HepG2 (cell line): ENCODE data around the gene CD109. TPM values are rescaled to one million over a fixed set of nuclear protein-coding genes. Genes with fewer than 3 reads are reported as not detected.

Experiments used
- ATAC-seq: fragments of 200-7000 bp; cut with Tn5 transposase; 3 replicates; pipeline ENCODE4 v1.9.1; 2020; ENCODE audit warnings: mild to moderate bottlenecking, moderate library complexity
- BruUV-seq: library from RNA; stranded (reverse); fragments of 400-500 nt; replicated peaks from 2 replicates; lab custom pipeline; 2021; lab: Mats Ljungman, UMichigan
- CTCF ChIA-PET: fragments of 300-600 bp; formaldehyde crosslinking; extraction: SDS; loops from one replicate; lab custom pipeline; 2021; ENCODE audit warnings: low total read pairs, inconsistent platforms, low intra/inter-chr PET ratio; lab: Yijun Ruan, JAX
- POLR2A ChIA-PET: fragments of 350-600 bp; sonication (Branson Sonifier 250); formaldehyde crosslinking; loops from one replicate; lab custom pipeline; 2020; ENCODE audit warnings: antibody characterized with exemption, inconsistent platforms; lab: Yijun Ruan, JAX
- DNase-seq: peaks from one replicate; pipeline ENCODE4 v3.0.0-alpha.2; 2015; ENCODE audit warnings: low spot score
- FAIRE-seq: peaks from 3 replicates; lab custom pipeline; 2011; peaks lifted over from hg19 to GRCh38; lab: Jason Lieb, UNC
- H2AFZ ChIP-seq: one replicate; pipeline ENCODE4 v1.6.1; 2011; ENCODE audit warnings: low read length, inconsistent platforms
- H3K27ac ChIP-seq: fragments of 300-600 bp; 3 replicates; pipeline ENCODE4 v1.8.0; 2011; ENCODE audit warnings: mixed run types, mild to moderate bottlenecking, mixed read lengths, low read length, inconsistent platforms; ENCODE audit not compliant: insufficient read depth; ENCODE audit errors: extremely low read length
- H3K27me3 ChIP-seq, 2 experiments: fragments of 200-600 bp in 1 of 2; 2 replicates in 1 of 2; 3 replicates in 1 of 2; pipeline versions ENCODE4 v1.6.0 to v1.8.0; 2011; ENCODE audit warnings: low read length in 2 of 2, mild to moderate bottlenecking in 2 of 2, moderate library complexity in 2 of 2, inconsistent platforms in 1 of 2; ENCODE audit not compliant: insufficient read depth in 2 of 2, control insufficient read depth in 1 of 2
- H3K36me3 ChIP-seq, 2 experiments: fragments of 200-600 bp in 1 of 2; replicated peaks in 1 of 2; 2 replicates in 1 of 2; 3 replicates in 1 of 2; pipeline versions ENCODE4 v1.5.1 to v1.8.0; 2011; ENCODE audit warnings: low read length in 2 of 2, inconsistent platforms in 1 of 2; ENCODE audit not compliant: insufficient read depth in 2 of 2, control insufficient read depth in 1 of 2
- H3K4me1 ChIP-seq: 2 replicates; pipeline ENCODE4 v1.5.1; 2012; ENCODE audit warnings: low read length, inconsistent platforms; ENCODE audit not compliant: insufficient read depth
- H3K4me2 ChIP-seq: 2 replicates; pipeline ENCODE4 v1.6.0; 2011; ENCODE audit warnings: low read depth, low read length, inconsistent platforms
- H3K4me3 ChIP-seq, 3 experiments: fragments of 200-600 bp in 1 of 3; sonication (generic), shearing (Covaris generic) in 1 of 3; replicated peaks in 1 of 3; 2 replicates each; pipeline ENCODE4 v1.5.1; 2011 to 2016; ENCODE audit warnings: low read length in 3 of 3, inconsistent platforms in 2 of 3, low read depth in 2 of 3, mild to moderate bottlenecking in 2 of 3, control low read depth in 1 of 3, mixed read lengths in 1 of 3; ENCODE audit not compliant: insufficient read depth in 1 of 3
- H3K79me2 ChIP-seq: one replicate; pipeline ENCODE4 v1.6.1; 2011; ENCODE audit warnings: low read length, inconsistent platforms; ENCODE audit not compliant: insufficient read depth
- H3K9ac ChIP-seq: 2 replicates; pipeline ENCODE4 v1.6.0; 2011; ENCODE audit warnings: mild to moderate bottlenecking, low read depth, low read length, inconsistent platforms; ENCODE audit not compliant: insufficient read depth
- H3K9me3 ChIP-seq: 2 replicates; pipeline ENCODE4 v1.5.1; 2012; ENCODE audit warnings: mild to moderate bottlenecking, low read length
- H4K20me1 ChIP-seq: 2 replicates; pipeline ENCODE4 v1.6.0; 2011; ENCODE audit warnings: inconsistent platforms, mild to moderate bottlenecking, low read length, moderate library complexity; ENCODE audit not compliant: insufficient read depth
- KDM1A ChIP-seq: IDR thresholded peaks from 2 replicates; pipeline ENCODE4 v1.6.1; 2016; ENCODE audit warnings: missing compliant biosample characterization
- MAF1 ChIP-seq: sonication (generic); formaldehyde crosslinking; IDR thresholded peaks from 2 replicates; pipeline ENCODE4 v1.5.0; 2020; ENCODE audit warnings: missing genetic modification reagents, borderline replicate concordance
- RAD21 ChIP-seq: fragments of 450-650 bp; formaldehyde crosslinking; IDR thresholded peaks from 2 replicates; pipeline ENCODE4 v1.5.0; 2020; ENCODE audit warnings: mild to moderate bottlenecking
- SMC3 ChIP-seq: IDR thresholded peaks from 2 replicates; pipeline ENCODE4 v1.6.1; 2011; ENCODE audit warnings: low read length, improper control_type of control experiment
- STAG1 ChIP-seq: sonication (generic); formaldehyde crosslinking; IDR thresholded peaks from 2 replicates; pipeline ENCODE4 v1.4.0; 2020; ENCODE audit warnings: missing genetic modification reagents
- XRCC5 ChIP-seq: fragments of 200-400 bp; formaldehyde crosslinking; optimal IDR thresholded peaks from 2 replicates; pipeline ENCODE3; 2017; ENCODE audit warnings: mild to moderate bottlenecking, low read length
- YY1 ChIP-seq: IDR thresholded peaks from 2 replicates; pipeline ENCODE4 v1.6.1; 2011; ENCODE audit warnings: low read length, low read depth, moderate library complexity, mild to moderate bottlenecking; ENCODE audit not compliant: insufficient read depth, insufficient replicate concordance
- ZFAT ChIP-seq: sonication (generic); formaldehyde crosslinking; conservative IDR thresholded peaks from 2 replicates; pipeline ENCODE4 v1.8.1; 2023; ENCODE audit warnings: missing genetic modification reagents, inconsistent platforms
- ZNF136 ChIP-seq: sonication (generic); formaldehyde crosslinking; IDR thresholded peaks from 2 replicates; pipeline ENCODE4 v1.8.1; 2022; ENCODE audit warnings: low read depth, mild to moderate bottlenecking, moderate library complexity, missing genetic modification reagents
- ZNF850 ChIP-seq: sonication (generic); formaldehyde crosslinking; conservative IDR thresholded peaks from 2 replicates; pipeline ENCODE4 v1.9.0; 2021; ENCODE audit warnings: mild to moderate bottlenecking, missing genetic modification reagents
- ZSCAN20 ChIP-seq: sonication (generic); formaldehyde crosslinking; IDR thresholded peaks from 2 replicates; pipeline ENCODE4 v1.4.0; 2020; ENCODE audit warnings: missing genetic modification reagents, mild to moderate bottlenecking, borderline replicate concordance
- WGBS: methylation state at CpG from one replicate; pipeline ENCODE4 v1.1.6; 2017; ENCODE audit warnings: low lambda C conversion rate; 5-methylcytosine and 5-hydroxymethylcytosine counted together
- in situ Hi-C: cut with HindIII; loops from 2 replicates; pipeline ENCODE4 v1.10.0; 2017; ENCODE audit warnings: low pct_unique_long_range_greater_than_20kb; ENCODE audit not compliant: extremely low pct_ligation_motif_present
- intact Hi-C: fragments of 100-400 bp; cut with micrococcal nuclease; formaldehyde crosslinking; loops from one replicate; pipeline ENCODE4 v1.10.0; 2022; ENCODE audit not compliant: unreplicated experiment
- polyA plus RNA-seq, 8 experiments: library from polyadenylated mRNA; depleted of rRNA in 3 of 8; stranded (reverse) in 7 of 8; unstranded in 1 of 8; fragments of >200 nt; fragmentation: Illumina TruSeq in 4 of 8; extraction: Trizol in 4 of 8; gene quantifications; 2 replicates each; pipeline versions ENCODE4 v1.2.1 to v1.2.3, GENCODE V29; 2011 to 2016; ENCODE audit warnings: low read depth in 4 of 8, missing spikeins in 1 of 8, mixed read lengths in 1 of 8; ENCODE audit not compliant: insufficient read depth in 1 of 8
- total RNA-seq, 5 experiments: library from RNA; depleted of rRNA; stranded (reverse); fragments of >200 nt; fragmentation: Illumina TruSeq; extraction: Trizol; gene quantifications; 2 replicates each; pipeline ENCODE4 v1.2.3, GENCODE V29; 2016; ENCODE audit warnings: low read depth in 1 of 5
- TF ChIP-seq, protein P1 (sequence below): sonication (generic); formaldehyde crosslinking; IDR thresholded peaks from 2 replicates; pipeline ENCODE4 v1.4.0; 2020; ENCODE audit warnings: missing genetic modification reagents
- TF ChIP-seq, protein P2 (sequence below): sonication (generic); formaldehyde crosslinking; IDR thresholded peaks from 2 replicates; pipeline ENCODE4 v1.5.0; 2020; ENCODE audit warnings: mild to moderate bottlenecking, missing genetic modification reagents, moderate library complexity

The CD109 gene
- total and polyA plus RNA-seq, 2 of the 13 experiments (the other 11 are each of a cell fraction or from before 2014, with no cell fraction given): 0.93 to 2.1 TPM

DNA sequence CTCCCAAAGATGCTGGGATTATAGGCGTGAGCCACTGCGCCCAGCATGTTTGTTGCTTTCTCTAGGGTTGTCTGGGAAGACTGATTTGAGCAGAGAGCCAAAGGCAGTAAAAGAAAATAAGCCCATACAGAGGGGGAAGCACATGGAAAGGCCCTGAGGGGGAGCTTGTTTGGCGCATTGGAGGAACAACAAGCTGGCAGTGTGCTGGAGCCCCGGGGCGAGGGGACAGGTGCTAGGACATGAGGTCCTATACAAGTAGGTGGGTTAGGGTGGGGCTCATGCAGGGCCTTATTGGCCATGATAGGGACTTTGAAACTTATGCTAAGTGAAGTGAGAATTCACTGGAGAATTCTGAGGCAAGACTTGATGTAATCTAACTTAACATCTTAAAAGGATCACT, 35.3 kb downstream of the CD109 start (continued):
- no peak for TF ChIP-seq KDM1A (CRISPR knock-in tag)
- no peak for TF ChIP-seq MAF1 (CRISPR knock-in tag)
- TF ChIP-seq ZSCAN20: no peak
- no peak for TF ChIP-seq ZNF136 (CRISPR knock-in tag)

DNA sequence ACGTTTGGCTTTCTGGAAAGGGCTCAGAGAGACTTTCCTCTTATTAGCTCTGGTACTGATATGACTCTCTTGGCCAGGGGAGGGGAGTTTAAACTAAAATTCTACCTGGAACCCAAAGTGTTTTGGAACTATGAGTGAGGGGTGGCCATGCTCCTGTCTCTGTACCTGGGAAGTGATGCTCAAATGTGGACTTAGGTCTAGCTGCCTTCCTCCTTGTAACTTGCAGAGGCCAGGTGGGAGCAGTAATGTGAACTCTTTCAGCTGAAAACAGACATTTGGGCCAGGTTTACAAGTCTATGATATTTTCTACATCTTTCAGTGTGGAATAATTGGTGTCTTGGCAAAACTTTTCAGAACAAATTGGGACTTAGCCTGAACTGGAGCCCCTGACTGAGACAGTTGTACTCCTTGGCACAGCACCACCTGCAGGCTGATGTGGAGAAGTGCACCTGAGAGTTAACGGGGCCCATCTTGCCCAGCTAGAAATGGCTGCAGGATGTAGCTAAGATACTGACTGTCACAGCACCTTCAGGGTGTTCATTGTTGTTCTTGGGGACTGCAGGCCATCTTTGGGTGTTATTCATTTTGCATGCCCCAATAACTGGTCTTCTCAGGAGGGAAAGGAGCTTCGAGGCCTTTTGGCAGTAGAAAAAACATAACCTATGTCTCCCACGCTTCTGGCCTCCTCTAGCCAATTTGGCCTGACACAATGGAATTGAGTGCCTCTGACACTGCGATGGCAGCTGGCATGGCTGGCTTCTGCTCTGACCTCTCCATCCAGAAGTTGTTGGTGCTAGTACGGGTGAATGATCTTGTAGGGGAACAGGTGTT, 37.1 kb downstream of the CD109 start:
- DNase-seq (peak; percentile 53), ATAC-seq (peak; percentile 97), FAIRE-seq (peak; percentile 89)
- 60% methylated on average over 5 of the region's 6 CpGs for whole genome bisulfite sequencing
- Histone ChIP-seq H3K27me3 (no peaks in the 10 kb centered on the region), H3K4me1 (no peaks in the 10 kb centered on the region), H3K36me3 (no peaks in the 10 kb centered on the region), H3K79me2 (no peaks in the 10 kb centered on the region), H3K4me2 (no peak overlapping the region), H3K9me3 (no peaks in the 10 kb centered on the region), H2AFZ (no peak overlapping the region), H3K4me3 (no peak overlapping the region), H3K27ac (no peak overlapping the region), H3K9ac (no peak overlapping the region), H4K20me1 (no peaks in the 10 kb centered on the region)
- in situ Hi-C loops: loop anchor here (5.0 to 25.0 kb wide), 2 partner anchors 56 to 1479 kb away; partner anchors contain the start of gene COL12A1
- POLR2A ChIA-PET: interaction anchor here (1.5 kb wide), 1 partner anchor 79 kb away, joined by 4 read pairs; no protein-coding TSS in a partner anchor
- intact Hi-C loops: loop anchor here (1.0 kb wide), 1 partner anchor 58 kb away; no protein-coding TSS in a partner anchor
- CTCF ChIA-PET: interaction anchor here (0.7 to 4.2 kb wide), 2 partner anchors 55 to 57 kb away, joined by 5 to 60 read pairs; no protein-coding TSS in a partner anchor
- BruUV-seq: no TSS peak
- TF ChIP-seq RAD21 (CRISPR knock-in tag) (peak; percentile 46; the same call in 1 of the 2 replicates), XRCC5 (peak; percentile 46), YY1 (peak; percentile 48), ZNF850 (no peak), ZFAT (CRISPR knock-in tag) (no peak), STAG1 (CRISPR knock-in tag) (peak; percentile 73), SMC3 (peak; percentile 81)
- TF ChIP-seq, protein P1, sequence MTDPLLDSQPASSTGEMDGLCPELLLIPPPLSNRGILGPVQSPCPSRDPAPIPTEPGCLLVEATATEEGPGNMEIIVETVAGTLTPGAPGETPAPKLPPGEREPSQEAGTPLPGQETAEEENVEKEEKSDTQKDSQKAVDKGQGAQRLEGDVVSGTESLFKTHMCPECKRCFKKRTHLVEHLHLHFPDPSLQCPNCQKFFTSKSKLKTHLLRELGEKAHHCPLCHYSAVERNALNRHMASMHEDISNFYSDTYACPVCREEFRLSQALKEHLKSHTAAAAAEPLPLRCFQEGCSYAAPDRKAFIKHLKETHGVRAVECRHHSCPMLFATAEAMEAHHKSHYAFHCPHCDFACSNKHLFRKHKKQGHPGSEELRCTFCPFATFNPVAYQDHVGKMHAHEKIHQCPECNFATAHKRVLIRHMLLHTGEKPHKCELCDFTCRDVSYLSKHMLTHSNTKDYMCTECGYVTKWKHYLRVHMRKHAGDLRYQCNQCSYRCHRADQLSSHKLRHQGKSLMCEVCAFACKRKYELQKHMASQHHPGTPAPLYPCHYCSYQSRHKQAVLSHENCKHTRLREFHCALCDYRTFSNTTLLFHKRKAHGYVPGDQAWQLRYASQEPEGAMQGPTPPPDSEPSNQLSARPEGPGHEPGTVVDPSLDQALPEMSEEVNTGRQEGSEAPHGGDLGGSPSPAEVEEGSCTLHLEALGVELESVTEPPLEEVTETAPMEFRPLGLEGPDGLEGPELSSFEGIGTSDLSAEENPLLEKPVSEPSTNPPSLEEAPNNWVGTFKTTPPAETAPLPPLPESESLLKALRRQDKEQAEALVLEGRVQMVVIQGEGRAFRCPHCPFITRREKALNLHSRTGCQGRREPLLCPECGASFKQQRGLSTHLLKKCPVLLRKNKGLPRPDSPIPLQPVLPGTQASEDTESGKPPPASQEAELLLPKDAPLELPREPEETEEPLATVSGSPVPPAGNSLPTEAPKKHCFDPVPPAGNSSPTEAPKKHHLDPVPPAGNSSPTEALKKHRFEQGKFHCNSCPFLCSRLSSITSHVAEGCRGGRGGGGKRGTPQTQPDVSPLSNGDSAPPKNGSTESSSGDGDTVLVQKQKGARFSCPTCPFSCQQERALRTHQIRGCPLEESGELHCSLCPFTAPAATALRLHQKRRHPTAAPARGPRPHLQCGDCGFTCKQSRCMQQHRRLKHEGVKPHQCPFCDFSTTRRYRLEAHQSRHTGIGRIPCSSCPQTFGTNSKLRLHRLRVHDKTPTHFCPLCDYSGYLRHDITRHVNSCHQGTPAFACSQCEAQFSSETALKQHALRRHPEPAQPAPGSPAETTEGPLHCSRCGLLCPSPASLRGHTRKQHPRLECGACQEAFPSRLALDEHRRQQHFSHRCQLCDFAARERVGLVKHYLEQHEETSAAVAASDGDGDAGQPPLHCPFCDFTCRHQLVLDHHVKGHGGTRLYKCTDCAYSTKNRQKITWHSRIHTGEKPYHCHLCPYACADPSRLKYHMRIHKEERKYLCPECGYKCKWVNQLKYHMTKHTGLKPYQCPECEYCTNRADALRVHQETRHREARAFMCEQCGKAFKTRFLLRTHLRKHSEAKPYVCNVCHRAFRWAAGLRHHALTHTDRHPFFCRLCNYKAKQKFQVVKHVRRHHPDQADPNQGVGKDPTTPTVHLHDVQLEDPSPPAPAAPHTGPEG: no peak
- TF ChIP-seq, protein P2, sequence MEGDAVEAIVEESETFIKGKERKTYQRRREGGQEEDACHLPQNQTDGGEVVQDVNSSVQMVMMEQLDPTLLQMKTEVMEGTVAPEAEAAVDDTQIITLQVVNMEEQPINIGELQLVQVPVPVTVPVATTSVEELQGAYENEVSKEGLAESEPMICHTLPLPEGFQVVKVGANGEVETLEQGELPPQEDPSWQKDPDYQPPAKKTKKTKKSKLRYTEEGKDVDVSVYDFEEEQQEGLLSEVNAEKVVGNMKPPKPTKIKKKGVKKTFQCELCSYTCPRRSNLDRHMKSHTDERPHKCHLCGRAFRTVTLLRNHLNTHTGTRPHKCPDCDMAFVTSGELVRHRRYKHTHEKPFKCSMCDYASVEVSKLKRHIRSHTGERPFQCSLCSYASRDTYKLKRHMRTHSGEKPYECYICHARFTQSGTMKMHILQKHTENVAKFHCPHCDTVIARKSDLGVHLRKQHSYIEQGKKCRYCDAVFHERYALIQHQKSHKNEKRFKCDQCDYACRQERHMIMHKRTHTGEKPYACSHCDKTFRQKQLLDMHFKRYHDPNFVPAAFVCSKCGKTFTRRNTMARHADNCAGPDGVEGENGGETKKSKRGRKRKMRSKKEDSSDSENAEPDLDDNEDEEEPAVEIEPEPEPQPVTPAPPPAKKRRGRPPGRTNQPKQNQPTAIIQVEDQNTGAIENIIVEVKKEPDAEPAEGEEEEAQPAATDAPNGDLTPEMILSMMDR (CRISPR knock-in tag): peak; percentile 89
